Type B pancreatic cell (in vitro differentiated cells): ENCODE results near the gene TENM4. TPM values are rescaled to one million over a fixed set of nuclear protein-coding genes. Genes with fewer than 3 reads are reported as not detected.

ENCODE experiments used
- DNase-seq: peaks from one replicate; pipeline ENCODE4 v3.0.0; 2021; ENCODE audit warnings: mixed read lengths; ENCODE audit not compliant: unreplicated experiment; ENCODE audit errors: extremely low spot score
- H3K27ac Mint-ChIP-seq: 2 replicates; pipeline ENCODE4 v1.8.0; 2021; ENCODE audit warnings: mild to moderate bottlenecking, mixed read lengths
- H3K27me3 Mint-ChIP-seq: 2 replicates; pipeline ENCODE4 v1.8.0; 2021; ENCODE audit warnings: mixed read lengths
- H3K36me3 Mint-ChIP-seq: 2 replicates; pipeline ENCODE4 v1.8.0; 2021; ENCODE audit warnings: mixed read lengths
- H3K4me1 Mint-ChIP-seq: one replicate; pipeline ENCODE4 v1.8.0; 2021; ENCODE audit warnings: mixed read lengths; ENCODE audit not compliant: unreplicated experiment
- H3K4me3 Mint-ChIP-seq: 2 replicates; pipeline ENCODE4 v1.8.0; 2021; ENCODE audit warnings: mild to moderate bottlenecking, mixed read lengths
- H3K9me3 Mint-ChIP-seq: 2 replicates; pipeline ENCODE4 v1.8.0; 2021; ENCODE audit warnings: mixed read lengths
- CTCF ChIP-seq: fragments of 200-600 bp; sonication (generic); conservative IDR thresholded peaks from 2 replicates; pipeline ENCODE4 v1.5.0; 2021; ENCODE audit warnings: antibody characterized with exemption, mild to moderate bottlenecking
- total RNA-seq: library from RNA; stranded (reverse); gene quantifications from 2 replicates; pipeline ENCODE4 v1.2.1, GENCODE V29; 2021; ENCODE audit warnings: low replicate concordance

Gene TENM4
- total RNA-seq, 1 donor from 2014 or later: 156 TPM

- Mint-ChIP-seq H3K36me3 (no peaks in the 10 kb centered on the region), H3K4me3 (no peak overlapping the region), H3K4me1 (peaks cover 26% of the 10 kb centered on the region), H3K27me3 (no peaks in the 10 kb centered on the region), H3K27ac (no peak overlapping the region), H3K9me3 (no peaks in the 10 kb centered on the region)
- no peak for TF ChIP-seq CTCF
- DNase-seq: no peak
Measured at GRCh38 chr11:79263001-79263400, 177.8 kb downstream of the TENM4 start.

GRCh38 chr11:79262221-79262620 lies 178.6 kb downstream of the TENM4 start:
- H3K27ac Mint-ChIP-seq: no peak overlapping the region
- H3K36me3 Mint-ChIP-seq: no peaks in the 10 kb centered on the region
- H3K4me1 Mint-ChIP-seq: peaks cover 26% of the 10 kb centered on the region
- no peak for TF ChIP-seq CTCF
- H3K27me3 Mint-ChIP-seq: no peaks in the 10 kb centered on the region
- no peaks in the 10 kb centered on the region for H3K9me3 Mint-ChIP-seq
- no peak for DNase-seq
- H3K4me3 Mint-ChIP-seq: no peak overlapping the region

DNA sequence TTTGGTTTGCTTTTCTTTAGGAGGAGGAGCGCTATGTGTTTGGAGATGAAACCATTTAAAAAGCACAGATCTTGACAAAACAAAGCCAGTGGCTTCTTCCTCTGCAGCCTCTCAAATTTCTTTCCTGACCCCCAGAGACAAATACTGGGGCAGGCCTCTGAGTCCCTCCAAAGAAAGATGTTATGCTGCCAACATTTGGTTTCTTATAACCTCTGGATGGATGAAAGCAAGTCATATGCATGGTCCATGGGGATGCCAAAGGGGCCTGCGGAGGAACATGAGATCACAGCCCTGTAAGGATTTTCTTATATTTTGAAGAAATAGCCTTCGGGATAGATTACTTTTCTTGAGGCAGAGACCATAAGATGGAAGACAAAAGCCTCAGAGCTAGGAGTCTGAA lies 179.1 kb downstream of the TENM4 start:
- no peaks in the 10 kb centered on the region for H3K36me3 Mint-ChIP-seq
- H3K4me1 Mint-ChIP-seq: peaks cover 26% of the 10 kb centered on the region
- H3K4me3 Mint-ChIP-seq: peak overlapping the region; percentile 27
- no peak for TF ChIP-seq CTCF
- H3K27ac Mint-ChIP-seq: no peak overlapping the region
- DNase-seq: no peak
- H3K9me3 Mint-ChIP-seq: no peaks in the 10 kb centered on the region
- no peaks in the 10 kb centered on the region for H3K27me3 Mint-ChIP-seq

- Mint-ChIP-seq H3K9me3 (no peaks in the 10 kb centered on the region), H3K36me3 (no peaks in the 10 kb centered on the region), H3K27ac (no peak overlapping the region), H3K4me1 (peaks cover 26% of the 10 kb centered on the region), H3K27me3 (no peaks in the 10 kb centered on the region), H3K4me3 (no peak overlapping the region)
- no peak for TF ChIP-seq CTCF
- no peak for DNase-seq
Measured at GRCh38 chr11:79259800-79260199, 181.0 kb downstream of the TENM4 start.

DNA sequence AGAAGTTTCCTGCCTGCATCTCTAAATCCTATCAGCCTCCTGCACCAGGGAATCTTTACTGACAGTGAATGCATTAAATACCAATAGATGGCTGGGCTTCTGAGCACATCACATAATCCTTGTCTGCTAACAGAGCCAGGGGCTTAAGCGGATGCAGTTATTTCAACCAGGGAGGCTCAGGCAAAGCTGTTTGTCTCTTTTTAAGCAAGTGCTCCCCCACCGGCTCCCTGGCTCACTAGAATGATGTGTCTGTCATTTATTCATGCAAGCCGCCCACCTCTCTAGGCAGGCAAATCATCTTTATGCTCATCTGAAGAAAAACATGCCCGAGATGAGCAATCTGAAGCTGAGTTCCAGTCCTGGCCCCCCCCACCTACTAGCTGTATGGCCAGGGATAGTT lies 182.3 kb downstream of the TENM4 start:
- H3K4me3 Mint-ChIP-seq: no peak overlapping the region
- no peaks in the 10 kb centered on the region for H3K27me3 Mint-ChIP-seq
- H3K9me3 Mint-ChIP-seq: no peaks in the 10 kb centered on the region
- no peak for TF ChIP-seq CTCF
- no peak overlapping the region for H3K27ac Mint-ChIP-seq
- H3K4me1 Mint-ChIP-seq: peaks cover 26% of the 10 kb centered on the region
- DNase-seq: no peak
- peaks cover 6% of the 10 kb centered on the region for H3K36me3 Mint-ChIP-seq

GRCh38 chr11:79255965-79256364 lies 184.9 kb downstream of the TENM4 start:
- no peaks in the 10 kb centered on the region for H3K27me3 Mint-ChIP-seq
- peaks cover 6% of the 10 kb centered on the region for H3K36me3 Mint-ChIP-seq
- no peak for TF ChIP-seq CTCF
- DNase-seq: no peak
- H3K9me3 Mint-ChIP-seq: no peaks in the 10 kb centered on the region
- no peak overlapping the region for H3K4me3 Mint-ChIP-seq
- H3K27ac Mint-ChIP-seq: no peak overlapping the region
- peaks cover 8% of the 10 kb centered on the region for H3K4me1 Mint-ChIP-seq
